HG03342 (cell line): ENCODE measurements around the gene DIAPH2.

Experiments
- ATAC-seq: cut with Tn5 transposase; IDR thresholded peaks from one replicate; pipeline ENCODE4 v1.9.1; 2021; ENCODE audit warnings: mild to moderate bottlenecking, moderate library complexity; ENCODE audit not compliant: unreplicated experiment

Gene DIAPH2

DNA sequence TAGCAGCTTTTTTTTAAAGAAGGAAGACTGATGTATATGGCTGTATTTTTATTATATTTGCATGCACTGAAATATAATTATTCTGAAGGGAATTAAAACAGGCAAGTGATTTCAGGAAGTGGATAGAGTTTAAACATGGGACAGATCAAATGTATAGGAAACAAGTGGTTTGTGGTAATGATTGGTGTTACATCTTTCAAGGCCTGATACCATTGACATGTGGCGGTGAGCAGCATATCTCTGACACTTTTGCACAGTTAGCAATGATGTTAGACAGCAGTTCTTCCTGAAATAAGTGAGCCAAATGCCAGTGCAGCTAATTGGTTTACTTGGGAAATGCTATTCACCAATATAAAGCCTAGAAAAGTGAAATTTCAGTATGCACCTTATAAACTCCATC lies 471.2 kb downstream of the DIAPH2 start:
- no peak for ATAC-seq

DNA sequence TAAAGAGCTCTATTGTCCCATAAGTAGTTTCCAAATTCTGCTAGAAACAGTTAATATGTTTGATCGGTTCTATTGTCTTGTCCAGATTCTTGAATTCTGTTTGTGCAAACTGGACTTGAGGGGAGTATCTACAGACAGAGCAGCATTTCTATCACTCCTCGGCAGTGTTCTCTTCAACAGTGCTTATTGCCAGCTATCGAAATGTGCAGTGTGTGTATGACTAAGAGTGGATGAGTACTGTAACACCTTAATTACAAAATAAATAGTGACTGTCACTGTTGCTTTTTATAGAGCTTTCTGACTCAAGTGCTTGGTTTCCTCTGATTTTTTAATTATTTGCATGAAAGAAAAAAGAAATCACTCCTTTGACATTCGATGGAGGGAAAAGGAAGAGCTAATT lies 473.6 kb downstream of the DIAPH2 start:
- ATAC-seq, result no peak

DNA sequence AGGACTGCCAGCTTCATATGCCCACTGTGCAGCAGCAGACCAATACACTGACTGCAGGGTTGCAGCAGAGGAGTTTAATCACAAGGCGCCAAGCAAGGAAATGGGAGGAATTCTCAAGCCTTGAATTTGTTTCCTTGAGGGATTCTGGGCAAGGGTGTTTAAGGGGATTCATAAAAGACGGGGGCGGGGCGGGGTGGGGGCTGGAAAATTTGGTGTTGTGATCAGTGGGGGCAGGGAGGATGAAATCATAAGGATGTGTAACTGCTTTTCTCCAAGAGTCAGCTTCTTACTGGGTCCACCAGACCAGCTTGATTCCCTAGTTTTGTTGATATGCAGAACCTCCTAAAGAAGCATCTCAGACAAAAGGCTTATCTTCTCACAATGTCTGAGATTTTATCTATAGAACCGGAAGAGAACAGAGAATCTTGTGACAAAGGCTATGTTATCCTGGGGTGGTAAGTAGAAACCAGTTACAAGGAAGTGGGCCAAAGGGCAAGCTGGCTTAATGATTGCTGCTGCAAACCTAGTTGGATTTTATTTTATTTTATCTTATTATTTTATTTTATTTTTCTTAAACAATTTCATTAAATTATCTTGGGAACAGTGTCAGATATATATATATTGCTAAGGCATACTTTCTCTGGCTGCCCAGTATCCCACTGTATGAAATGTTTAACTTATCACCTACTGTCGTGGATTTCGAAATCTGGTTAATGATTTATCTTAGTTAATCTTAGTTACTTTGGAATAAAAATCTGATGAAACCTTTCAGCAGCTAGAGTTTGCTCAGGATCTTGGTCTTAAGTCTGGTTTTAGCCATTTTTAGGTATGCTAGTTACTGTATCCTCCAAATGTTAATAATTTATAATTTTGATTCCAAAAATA lies 475.5 kb downstream of the DIAPH2 start:
- no peak for ATAC-seq

DNA sequence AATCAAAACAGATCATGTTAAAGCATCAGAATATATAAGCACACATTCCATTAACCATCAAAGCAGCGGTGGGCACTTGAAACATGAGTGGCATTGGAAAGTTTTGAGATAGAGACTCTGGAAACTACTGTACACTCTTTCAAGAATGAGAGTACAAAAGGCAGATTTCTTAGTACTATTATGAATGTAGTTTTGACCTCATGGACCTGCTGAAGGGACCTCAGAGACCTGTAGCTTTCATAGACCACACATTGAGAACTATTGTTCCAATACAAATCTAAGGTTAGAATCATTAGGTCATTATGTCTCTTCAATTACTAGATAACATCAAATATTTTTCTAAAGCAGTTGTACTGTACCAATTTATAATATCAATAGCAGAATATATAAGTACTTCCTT lies 482.7 kb downstream of the DIAPH2 start:
- ATAC-seq, result peak; percentile 49

DNA sequence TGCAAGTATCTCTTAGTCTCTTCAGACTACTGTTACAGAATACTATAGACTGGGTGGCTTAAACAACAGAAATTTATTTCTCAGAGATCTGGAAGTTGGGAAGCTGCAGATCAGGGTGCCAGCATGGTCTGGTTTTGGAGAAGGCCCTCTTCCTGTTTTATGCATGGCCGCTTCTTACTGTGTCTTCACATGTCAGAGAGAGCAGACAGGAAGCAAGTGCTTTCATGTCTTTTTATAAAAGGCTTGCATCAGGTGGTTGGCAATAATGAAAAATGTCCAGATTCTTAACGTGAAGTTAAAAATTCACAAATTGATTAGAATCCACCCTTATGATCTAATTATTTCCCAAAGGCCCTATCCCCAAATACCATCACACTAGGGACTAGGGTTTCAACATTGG lies 484.0 kb downstream of the DIAPH2 start:
- peak; percentile 68 for ATAC-seq

DNA sequence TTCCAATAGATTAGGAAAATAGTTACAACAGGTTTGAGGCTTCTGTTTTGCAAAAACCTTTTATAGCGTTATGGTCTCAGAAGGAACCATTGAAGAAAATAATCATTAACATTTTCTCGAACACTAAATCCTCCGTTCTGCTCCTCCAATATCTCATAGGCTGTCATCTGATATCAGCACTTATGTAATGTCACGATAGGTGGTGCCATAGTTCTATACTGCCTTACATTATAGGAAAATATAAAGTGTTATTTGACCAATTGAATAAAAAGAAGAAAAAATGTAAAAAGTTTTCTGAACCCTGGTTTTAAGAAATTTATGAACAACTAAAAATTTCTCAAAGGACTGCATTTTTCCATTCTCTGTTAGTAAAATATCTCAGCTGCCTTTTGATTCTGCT lies 490.5 kb downstream of the DIAPH2 start:
- ATAC-seq, result no peak

DNA sequence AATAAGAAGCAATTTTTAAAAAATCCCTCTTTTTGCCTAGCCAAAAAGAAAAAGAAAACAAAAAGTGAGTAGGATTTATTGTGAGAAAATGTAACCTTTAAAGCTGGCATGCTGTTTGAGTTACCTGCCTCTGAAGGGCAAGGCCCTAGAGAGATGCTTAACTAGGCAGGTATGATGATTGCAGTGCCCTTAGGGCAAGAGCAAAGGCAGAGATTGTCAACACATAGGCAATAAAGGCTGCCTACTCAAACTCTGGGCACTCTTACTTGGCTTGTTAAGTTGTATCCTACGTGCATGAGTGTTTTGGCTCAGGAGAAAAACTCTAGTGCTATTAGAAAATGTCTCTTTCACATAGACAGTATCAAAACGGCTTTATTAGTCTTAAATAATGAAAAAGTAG lies 505.0 kb downstream of the DIAPH2 start:
- ATAC-seq, result no peak

DNA sequence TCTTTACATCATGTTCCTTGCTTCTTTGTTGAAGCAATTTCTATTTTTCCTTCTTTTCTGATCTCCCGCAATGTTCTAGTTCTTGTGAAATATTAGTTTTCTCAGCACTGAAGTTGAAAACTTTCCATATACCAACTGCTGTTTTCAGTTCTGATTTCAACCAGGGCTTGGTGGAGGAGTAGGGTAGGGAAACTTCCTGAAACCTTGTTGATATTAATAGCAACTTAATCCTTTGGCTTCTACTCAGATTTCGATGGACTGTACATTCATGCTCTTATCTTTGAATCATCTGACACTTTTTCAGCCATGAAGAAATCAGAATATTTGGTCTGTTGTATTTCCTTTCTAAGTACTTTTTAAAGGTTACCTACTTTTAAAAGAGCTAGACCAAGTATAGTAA lies 514.9 kb downstream of the DIAPH2 start:
- ATAC-seq, result no peak

DNA sequence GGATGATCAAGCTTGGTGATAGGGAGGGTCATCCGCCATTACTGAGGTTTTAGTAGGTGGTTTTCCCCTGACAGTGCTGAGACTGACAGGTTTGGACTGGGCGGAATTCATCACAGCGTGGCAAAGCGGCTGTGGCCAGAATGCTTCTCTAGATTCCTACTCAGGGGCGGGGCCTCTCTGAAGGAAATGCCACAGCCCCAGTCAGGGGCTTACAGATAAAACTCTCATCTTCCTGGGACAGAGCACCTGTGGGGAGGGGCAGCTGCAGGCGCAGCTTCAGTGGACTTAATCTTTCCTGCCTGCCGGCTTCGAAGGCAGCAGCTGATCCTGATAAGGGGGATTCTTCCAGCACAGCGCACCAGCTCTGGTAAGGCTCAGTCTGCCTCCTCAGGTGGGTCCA lies 515.8 kb downstream of the DIAPH2 start:
- no peak for ATAC-seq

DNA sequence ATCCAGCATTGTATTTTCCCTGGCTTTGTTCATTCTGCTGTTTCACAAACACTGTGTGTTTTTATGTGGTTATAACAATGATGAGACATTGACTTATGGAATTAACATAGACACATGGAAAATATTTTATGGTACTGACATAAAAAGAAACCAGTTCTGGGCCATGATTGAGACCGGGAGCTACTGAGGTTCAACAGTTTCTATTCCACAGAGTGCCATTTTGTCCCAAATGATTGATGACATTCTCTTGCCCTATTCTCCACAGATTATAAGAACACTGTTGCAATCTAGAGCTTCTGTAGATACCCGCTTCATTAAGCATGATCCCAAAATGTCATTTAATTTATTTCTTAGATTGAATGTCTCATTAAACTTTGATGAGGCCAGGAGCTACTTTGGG lies 525.9 kb downstream of the DIAPH2 start:
- no peak for ATAC-seq

DNA sequence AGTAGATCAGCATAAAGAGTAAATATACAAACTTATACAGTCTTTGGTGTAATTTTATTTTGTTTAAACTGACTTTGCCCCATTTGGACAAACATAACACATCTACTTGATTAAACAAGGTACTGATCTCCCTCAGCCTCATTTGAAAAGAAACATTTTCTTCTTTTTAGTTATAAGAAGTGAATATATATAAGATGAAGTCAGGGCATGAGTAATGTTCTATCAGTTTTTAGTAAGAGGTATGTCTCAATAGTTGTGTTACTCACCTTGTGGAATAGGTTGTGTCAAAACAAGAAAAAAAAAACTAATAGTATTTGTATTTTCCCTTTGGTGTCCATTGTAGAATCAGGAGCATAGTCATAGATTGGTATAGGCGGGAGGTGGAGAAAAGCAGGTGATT lies 526.4 kb downstream of the DIAPH2 start:
- no peak for ATAC-seq

DNA sequence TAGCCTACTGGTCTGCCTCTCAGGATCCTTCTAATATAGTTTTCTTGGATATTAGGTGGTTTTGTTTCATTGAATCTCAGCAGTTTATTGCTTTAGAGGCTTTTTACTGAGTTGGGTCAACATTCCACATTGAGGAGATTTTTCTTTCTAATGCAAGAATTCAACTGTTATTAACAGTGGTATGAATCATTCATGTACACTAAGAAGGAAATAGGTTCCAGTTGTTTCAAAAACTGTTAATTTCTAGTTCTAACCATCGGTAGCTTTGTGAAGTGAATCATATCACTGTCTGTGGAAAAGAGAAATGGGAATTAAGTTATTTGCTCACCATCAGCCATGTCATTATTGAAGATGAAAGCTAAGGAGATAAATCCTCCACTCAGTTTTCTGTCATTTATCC lies 530.5 kb downstream of the DIAPH2 start:
- no peak for ATAC-seq

DNA sequence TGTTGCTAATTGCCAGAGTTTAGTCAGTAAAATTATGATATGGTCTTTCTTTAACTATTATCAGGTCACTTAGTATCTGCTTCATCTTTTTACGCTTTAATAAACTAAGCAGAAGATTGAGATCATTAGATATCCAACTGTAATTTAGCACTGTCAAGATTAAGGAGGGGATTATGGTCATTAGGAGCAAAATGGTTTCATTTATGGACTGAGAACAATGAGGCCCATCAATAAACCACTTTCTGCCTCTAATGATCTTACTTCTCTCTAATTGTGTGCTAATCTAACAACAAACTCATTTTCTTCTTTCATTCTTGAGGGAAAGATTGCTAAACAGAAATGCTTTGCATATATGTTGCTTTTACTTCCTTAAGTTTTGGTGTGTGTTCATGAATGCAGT lies 539.5 kb downstream of the DIAPH2 start:
- ATAC-seq, result no peak

DNA sequence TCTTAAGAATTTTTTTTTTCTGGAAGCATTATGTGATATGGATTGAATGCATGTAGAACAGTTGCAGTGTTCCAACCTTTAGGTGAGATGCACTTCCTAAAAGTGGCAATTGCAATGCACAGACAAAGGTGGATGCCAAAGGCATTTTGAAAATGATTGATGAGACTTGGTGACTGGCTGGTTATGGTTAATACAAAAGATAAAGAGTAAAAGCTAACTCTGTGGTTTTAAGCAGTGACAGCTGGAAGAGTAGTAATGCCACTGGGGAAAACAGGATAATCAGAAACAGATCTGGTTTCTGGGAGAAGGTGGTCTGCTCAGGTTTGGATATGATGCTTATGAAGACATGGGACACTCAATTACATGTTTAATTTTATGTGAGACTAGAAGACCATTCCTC lies 544.7 kb downstream of the DIAPH2 start:
- ATAC-seq, result no peak

DNA sequence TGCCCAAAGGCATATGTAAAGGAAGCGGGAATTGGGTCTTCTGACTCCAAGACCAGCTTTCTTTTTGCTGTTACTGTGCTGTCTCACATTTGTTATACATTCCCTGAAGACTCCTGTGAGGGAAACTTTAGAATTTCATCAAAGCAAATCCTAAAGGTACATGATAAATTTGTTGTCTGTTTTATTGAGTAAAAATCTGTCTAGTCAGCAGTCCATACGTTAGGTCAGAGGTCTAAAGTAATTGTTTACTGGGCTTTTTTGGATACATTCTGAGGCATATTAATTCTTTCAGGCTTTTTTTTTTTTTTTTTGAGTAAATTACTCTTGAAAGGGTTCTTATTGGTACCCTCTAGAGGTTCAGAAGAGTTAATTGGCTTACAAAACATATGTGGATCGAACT lies 546.3 kb downstream of the DIAPH2 start:
- no peak for ATAC-seq

DNA sequence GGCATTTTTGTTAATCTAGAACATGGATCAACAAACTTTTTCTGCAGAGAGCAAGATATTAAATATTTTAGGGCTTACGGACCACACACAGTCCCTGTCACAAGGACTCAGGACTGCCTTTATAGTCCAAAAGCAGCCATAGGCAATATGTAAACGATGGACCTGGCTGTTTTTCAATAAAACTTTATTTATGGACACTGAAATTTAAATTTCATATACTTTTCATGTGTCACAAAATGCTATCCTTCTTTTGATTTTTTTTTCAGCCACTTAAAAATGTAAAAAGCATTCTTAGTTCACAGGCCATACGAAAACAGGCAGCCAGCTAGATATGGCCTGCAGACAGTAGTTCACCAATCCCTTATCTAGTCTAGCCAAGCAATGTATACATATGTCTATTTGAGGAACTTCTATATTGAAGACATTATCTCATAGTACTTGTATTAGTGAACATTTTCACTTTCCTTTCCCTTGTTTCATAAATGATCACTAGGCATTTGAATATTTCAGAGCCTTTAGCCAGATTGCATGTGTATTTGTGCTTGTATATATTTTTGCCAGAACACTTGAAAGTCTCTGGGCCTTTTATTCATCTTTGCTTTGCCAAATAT lies 549.9 kb downstream of the DIAPH2 start:
- ATAC-seq, result peak; percentile 100

DNA sequence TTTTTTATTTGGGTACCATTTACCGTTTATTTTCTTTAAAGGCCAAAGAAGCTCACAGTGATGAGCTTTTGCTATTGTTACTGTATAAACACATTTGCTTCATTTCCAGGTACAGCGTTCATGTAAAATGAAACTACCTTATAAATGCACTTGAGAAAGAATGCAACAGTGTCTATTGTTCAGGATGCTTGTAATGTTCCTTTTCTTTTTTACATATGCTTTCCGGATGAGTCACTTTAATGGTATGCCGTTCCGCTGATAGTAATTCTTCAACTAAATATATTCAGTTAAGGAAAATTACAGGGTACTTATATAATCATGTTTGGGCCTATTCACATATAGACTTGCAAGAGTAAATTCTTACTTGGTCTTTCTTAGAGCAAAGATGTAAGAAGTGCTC lies 554.0 kb downstream of the DIAPH2 start:
- ATAC-seq, result no peak

DNA sequence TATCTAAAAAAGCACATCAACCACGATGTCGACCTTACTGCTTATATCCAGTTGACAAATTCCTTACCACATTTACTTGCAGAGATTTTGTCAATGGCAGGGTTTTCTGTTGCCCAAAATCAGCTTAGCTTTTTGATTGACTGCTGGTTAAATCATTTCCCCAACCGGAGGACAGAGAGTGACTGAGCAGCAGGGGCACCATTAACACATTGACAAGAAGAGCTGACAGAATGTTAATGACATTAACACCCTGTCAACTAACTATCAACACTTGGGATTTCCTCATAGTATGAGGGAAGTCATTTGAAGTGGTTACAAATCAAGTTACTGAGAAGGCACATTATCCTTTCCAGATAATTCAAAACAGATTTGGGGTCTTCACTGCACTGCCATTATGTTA lies 567.5 kb downstream of the DIAPH2 start:
- ATAC-seq, result no peak

DNA sequence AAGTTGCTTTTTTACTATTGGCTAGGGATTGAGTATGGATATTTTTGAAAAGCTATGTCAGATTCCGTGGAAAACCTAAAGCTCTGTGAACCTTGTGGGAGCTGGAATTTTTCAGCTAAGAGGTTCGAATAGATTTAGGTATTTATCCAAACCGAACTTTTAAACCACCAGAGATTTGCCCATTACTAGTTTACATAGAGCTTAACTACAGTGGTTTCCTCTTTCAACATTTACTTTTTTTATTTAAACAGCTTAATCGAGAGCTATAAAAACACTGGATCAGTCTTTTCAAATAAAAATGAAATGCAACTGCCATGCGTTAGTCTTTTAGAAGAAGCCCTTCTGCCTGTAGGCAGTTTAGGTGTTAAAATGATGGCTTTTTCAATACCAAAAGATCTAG lies 576.0 kb downstream of the DIAPH2 start:
- no peak for ATAC-seq

DNA sequence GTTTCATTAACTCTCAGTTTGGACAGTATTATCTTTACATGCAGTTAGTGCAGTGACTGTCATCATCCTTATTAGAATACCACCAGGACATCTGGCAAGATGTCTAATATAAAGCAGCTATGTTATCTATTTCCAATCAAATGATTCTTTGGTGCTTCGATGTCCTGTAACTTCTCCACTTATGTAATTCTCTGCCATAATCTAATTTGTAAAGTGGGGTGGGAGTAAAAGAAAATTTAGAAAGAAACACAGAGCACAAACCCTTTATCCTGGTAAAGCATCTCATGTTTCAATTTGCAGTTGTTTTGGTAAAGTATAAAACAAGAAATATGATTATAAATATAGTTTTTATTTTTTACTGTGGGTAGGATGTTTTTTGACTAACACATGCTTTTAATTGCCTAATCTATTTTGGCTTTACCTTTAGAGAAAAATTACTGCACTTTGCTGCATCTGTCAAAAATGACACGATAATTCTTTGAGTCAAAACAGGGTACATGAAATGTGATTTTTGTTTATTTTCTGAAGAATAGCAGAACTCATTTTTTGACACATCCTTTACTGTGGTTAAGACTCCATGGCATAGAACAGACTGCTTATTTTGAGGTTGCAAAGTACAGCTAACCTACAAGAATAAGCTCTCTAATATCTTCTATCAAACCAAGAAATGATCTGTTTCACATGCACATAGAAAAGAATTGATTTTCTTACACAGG lies 581.9 kb downstream of the DIAPH2 start:
- ATAC-seq, result no peak

DNA sequence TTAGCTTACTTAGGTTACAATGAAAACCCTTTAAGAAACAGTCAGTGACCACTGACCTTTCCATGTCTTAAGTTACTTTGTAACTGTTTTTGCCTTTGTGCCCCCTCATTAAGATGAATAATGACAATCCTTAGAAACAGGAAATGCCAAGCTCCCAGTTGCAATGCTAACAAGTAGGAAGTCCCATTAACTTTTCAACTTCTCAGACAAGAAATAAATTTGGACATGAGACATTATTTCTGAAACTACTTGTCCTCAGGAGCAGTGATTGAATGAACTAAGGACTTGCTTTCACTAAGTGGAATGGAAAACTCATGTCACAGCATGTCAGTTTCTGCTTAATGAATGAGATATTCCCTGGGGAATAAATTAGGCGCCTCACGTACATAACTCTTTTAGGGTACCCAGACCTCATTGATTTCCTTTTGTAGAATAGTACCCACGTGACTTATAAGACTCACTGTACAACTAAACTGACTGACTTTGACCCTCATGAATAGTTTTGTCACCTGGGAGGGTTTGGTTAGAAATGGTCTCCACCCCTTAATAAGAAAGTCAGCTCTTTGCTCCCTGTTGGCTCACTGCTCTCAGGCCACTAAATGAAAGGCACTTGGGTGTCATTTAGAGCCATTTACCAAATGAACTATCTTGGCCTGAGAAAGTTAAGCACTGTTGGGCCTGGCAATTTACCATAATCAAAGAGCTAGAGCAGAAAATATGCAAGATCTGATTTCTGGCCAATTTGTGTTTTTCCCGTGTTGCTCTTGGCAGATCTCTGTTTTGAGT lies 582.9 kb downstream of the DIAPH2 start:
- ATAC-seq, result no peak
